Uterus (tissue), 4 donors: ENCODE results near the gene CCL22. TPM values are rescaled to one million over a fixed set of nuclear protein-coding genes. Genes with fewer than 3 reads are reported as not detected.

Source experiments
- DNase-seq, 2 donors: peaks; one replicate each; pipeline ENCODE4 v3.0.0-alpha.2; 2019 to 2020
- H3K27ac ChIP-seq, 2 donors: fragments of 200-600 bp; sonication (generic); 1 replicate in 1 of 2; 2 replicates in 1 of 2; pipeline ENCODE4 v1.5.1; 2016 to 2018
- H3K27me3 ChIP-seq, 2 donors: fragments of 200-600 bp; sonication (generic); one replicate each; pipeline ENCODE4 v1.5.1; 2018 to 2019; ENCODE audit warnings: control low read depth in 1 of 2
- H3K36me3 ChIP-seq, 2 donors: fragments of 200-600 bp; sonication (generic); one replicate each; pipeline ENCODE4 v1.5.1; 2019; ENCODE audit warnings: control low read depth in 1 of 2
- H3K4me1 ChIP-seq, 2 donors: fragments of 200-600 bp; sonication (generic); one replicate each; pipeline ENCODE4 v1.5.1; 2018 to 2019; ENCODE audit warnings: control low read depth in 1 of 2
- H3K4me3 ChIP-seq, 2 donors: fragments of 200-600 bp; sonication (generic); 1 replicate in 1 of 2; 2 replicates in 1 of 2; pipeline ENCODE4 v1.5.1; 2018 to 2019; ENCODE audit warnings: mild to moderate bottlenecking in 1 of 2
- H3K9me3 ChIP-seq, 2 donors: fragments of 200-600 bp; sonication (generic); one replicate each; pipeline ENCODE4 v1.5.1; 2019; ENCODE audit warnings: control low read depth in 1 of 2
- CTCF ChIP-seq, 4 experiments: fragments of 200-600 bp in 2 of 4; fragments of 450-650 bp in 2 of 4; sonication (generic) in 2 of 4; IDR thresholded peaks; one replicate each; pipeline ENCODE4 v1.5.1; 2016 to 2019; ENCODE audit warnings: antibody characterized with exemption in 4 of 4, mild to moderate bottlenecking in 2 of 4, moderate library complexity in 1 of 4
- POLR2A ChIP-seq, 2 donors: fragments of 450-650 bp; IDR thresholded peaks; one replicate each; pipeline ENCODE4 v1.6.1; 2016; ENCODE audit warnings: antibody characterized with exemption in 2 of 2, mild to moderate bottlenecking in 1 of 2, moderate library complexity in 1 of 2
- intact Hi-C: fragments of 100-400 bp; cut with DNase I; formaldehyde crosslinking; loops from one replicate; pipeline ENCODE4 v1.15.1; 2023; ENCODE audit warnings: low total_unique reads
- total RNA-seq, 4 donors: library from RNA; depleted of rRNA in 3 of 4; stranded (reverse); fragments of >200 nt in 3 of 4; gene quantifications; one replicate each; pipeline versions ENCODE4 v1.1.0 to v1.2.4, GENCODE V29; 2014 to 2023
- donor health status: DM: yes; HTN: yes; CAD: no.

CCL22 gene
- total RNA-seq, 4 donors from 2014 or later = not detected

- DNase-seq = no peak
- Histone ChIP-seq H3K9me3 (no peaks in the 10 kb centered on the region), H3K27me3 (no peaks in the 10 kb centered on the region), H3K27ac (no peak overlapping the region), H3K36me3 (no peaks in the 10 kb centered on the region), H3K4me1 (no peaks in the 10 kb centered on the region), H3K4me3 (no peak overlapping the region)
- no peak for TF ChIP-seq CTCF (IDR thresholded peaks at IDR 0.05)
- no peak for TF ChIP-seq POLR2A (IDR thresholded peaks at IDR 0.05)
- intact Hi-C loops = no loop called here
Observed at GRCh38 chr16:57361404-57361803, 2.8 kb downstream of the CCL22 start.

- no peak for TF ChIP-seq CTCF (IDR thresholded peaks at IDR 0.05)
- no peak for TF ChIP-seq POLR2A (IDR thresholded peaks at IDR 0.05)
- DNase-seq = no peak
- H3K27ac ChIP-seq = no peak overlapping the region
- no peaks in the 10 kb centered on the region for H3K36me3 ChIP-seq
- no peaks in the 10 kb centered on the region for H3K4me1 ChIP-seq
- intact Hi-C loops = no loop called here
- no peaks in the 10 kb centered on the region for H3K9me3 ChIP-seq
- no peak overlapping the region for H3K4me3 ChIP-seq
- no peaks in the 10 kb centered on the region for H3K27me3 ChIP-seq
Observed at GRCh38 chr16:57364143-57364542, 5.6 kb downstream of the CCL22 start.

GRCh38 chr16:57366544-57367040 is 8.0 kb downstream of the CCL22 start:
- no peaks in the 10 kb centered on the region for H3K4me1 ChIP-seq
- H3K36me3 ChIP-seq = no peaks in the 10 kb centered on the region
- H3K4me3 ChIP-seq = no peak overlapping the region
- TF ChIP-seq POLR2A (IDR thresholded peaks at IDR 0.05) (no peak), CTCF (IDR thresholded peaks at IDR 0.05) (no peak)
- no peak for DNase-seq
- H3K27me3 ChIP-seq = no peaks in the 10 kb centered on the region
- no peak overlapping the region for H3K27ac ChIP-seq
- intact Hi-C loops = no loop called here
- H3K9me3 ChIP-seq = no peaks in the 10 kb centered on the region

GRCh38 chr16:57367116-57367752 is 8.7 kb downstream of the CCL22 start:
- TF ChIP-seq POLR2A (IDR thresholded peaks at IDR 0.05) = no peak
- TF ChIP-seq CTCF (IDR thresholded peaks at IDR 0.05) = no peak
- H3K4me1 ChIP-seq = no peaks in the 10 kb centered on the region
- H3K4me3 ChIP-seq = no peak overlapping the region
- H3K27me3 ChIP-seq = no peaks in the 10 kb centered on the region
- DNase-seq = no peak
- intact Hi-C loops = no loop called here
- H3K36me3 ChIP-seq = no peaks in the 10 kb centered on the region
- no peak overlapping the region for H3K27ac ChIP-seq
- no peaks in the 10 kb centered on the region for H3K9me3 ChIP-seq

GRCh38 chr16:57371494-57372371 is 13.2 kb downstream of the CCL22 start:
- Histone ChIP-seq H3K36me3 (no peaks in the 10 kb centered on the region), H3K4me3 (peak overlapping the region; percentile 37 to 38), H3K9me3 (no peaks in the 10 kb centered on the region), H3K4me1 (peaks cover 0 to 9% of the 10 kb centered on the region in 2 donors), H3K27ac (peak overlapping the region; percentile 71 to 81), H3K27me3 (no peaks in the 10 kb centered on the region)
- TF ChIP-seq POLR2A (IDR thresholded peaks at IDR 0.05) (no peak), CTCF (IDR thresholded peaks at IDR 0.05) (no peak)
- no peak for DNase-seq
- intact Hi-C loops = no loop called here
